HG03066 (cell line): ENCODE data around the gene DBF4B.
"Not testable (repeated sequence)": the region's sequence is repeated elsewhere in the genome, so short reads cannot be mapped to it uniquely, and the experiment has no call there.

Source experiments
- ATAC-seq: cut with Tn5 transposase; IDR thresholded peaks from one replicate; pipeline ENCODE4 v1.9.1; 2021; ENCODE audit warnings: low read depth; ENCODE audit not compliant: unreplicated experiment

DBF4B gene

GRCh38 chr17:44722254-44722653, 13.8 kb downstream of the DBF4B start:
- no peak for ATAC-seq

DNA sequence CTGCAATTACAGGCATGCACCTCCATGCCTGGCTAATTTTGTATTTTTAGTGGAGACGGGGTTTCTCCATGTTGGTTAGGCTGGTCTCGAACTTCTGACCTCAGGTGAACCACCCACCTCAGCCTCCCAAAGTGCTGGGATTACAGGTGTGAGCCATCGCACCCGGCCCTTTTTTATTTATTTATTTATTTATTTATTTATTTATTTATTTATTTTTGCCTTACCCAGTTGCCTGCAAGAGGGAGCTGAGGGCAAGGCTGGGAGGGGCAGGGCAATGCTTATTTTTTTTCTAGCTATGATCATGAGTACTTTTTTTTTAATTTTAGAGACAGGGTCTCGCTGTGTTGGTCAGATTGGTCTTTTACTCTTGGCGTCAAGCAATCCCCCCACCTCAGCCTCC, 17.7 kb downstream of the DBF4B start:
- ATAC-seq, result not testable (repeated sequence)

DNA sequence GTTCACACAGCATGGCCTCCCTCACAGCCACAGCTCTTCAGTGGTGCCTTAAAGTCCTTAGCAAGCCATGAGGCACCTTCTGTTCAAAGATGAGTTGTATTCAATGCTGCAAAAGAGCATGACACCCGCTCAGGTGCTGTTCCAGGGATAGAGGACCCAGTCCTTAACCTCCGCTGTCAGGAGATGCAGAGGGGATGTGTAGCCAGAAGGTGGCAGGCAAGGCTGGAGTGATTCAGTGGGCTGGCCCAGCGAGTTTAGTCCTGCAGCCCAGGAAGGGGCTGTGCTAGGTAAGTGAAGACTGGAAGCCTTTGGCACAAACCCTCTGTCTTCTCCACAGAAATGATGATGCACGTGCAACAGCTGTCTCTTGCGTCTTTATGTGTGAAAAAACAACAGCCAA, 25.3 kb downstream of the DBF4B start:
- ATAC-seq, result no peak

- no peak for ATAC-seq
Observed at GRCh38 chr17:44734272-44734671, 25.8 kb downstream of the DBF4B start.

GRCh38 chr17:44736551-44737240, 28.2 kb downstream of the DBF4B start:
- ATAC-seq, result no peak

DNA sequence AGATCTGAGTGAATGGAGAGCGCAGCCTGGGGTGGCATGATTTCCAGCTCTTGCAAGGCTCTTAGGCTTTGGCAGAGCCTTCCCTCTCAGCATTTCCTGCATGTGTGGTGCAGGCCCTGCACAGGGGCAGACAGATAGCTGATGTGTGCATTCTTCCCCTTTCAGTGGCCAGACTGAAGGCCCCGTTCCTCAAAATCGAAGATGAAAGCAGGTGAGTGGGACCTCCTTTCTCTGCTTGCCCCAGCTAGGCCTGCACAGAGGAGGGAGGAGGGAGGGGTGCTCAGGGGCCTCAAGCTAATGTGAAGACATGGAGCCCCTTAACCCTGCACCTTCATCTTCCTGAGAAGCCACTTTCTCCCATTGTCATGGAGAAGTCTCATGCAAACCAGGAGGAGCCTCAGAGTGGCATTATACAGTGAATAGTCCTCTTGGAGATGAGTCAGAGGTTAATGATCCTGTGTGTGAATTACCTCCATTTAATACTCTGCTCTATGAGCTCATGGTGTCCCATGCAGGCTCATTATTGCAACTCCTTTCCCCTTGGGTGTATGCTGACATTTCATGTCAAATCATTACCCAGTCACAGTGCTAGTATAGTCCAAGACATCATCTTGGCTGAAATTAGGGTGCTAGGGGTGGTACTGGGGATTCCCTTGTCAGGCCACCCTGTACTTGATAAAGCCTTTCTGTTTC, 29.9 kb downstream of the DBF4B start:
- ATAC-seq, result no peak

DNA sequence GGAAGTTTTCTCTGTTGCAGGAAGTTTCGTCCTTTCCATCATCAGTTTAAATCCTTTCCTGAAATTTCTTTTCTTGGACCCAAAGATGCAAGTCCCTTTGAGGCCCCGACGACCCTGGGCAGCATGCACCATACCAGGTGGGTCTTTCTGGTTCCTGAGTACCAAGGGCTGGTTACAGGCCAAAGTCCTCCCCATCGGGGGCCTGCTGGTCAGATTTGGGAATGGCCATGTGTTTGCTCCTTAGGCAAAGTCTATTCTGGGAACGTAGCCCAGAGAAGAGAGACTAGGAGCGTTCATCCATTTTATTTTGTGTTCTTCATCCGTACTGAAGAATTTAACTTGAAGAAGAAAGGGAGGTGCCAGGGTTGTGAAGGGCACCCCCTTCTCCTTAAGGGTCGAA, 32.9 kb downstream of the DBF4B start:
- no peak for ATAC-seq

GRCh38 chr17:44745301-44745700, 36.8 kb downstream of the DBF4B start:
- no peak for ATAC-seq

GRCh38 chr17:44745738-44746137, 37.3 kb downstream of the DBF4B start:
- ATAC-seq, result not testable (repeated sequence)

- no peak for ATAC-seq
Observed at GRCh38 chr17:44747566-44747965, 39.1 kb downstream of the DBF4B start.

DNA sequence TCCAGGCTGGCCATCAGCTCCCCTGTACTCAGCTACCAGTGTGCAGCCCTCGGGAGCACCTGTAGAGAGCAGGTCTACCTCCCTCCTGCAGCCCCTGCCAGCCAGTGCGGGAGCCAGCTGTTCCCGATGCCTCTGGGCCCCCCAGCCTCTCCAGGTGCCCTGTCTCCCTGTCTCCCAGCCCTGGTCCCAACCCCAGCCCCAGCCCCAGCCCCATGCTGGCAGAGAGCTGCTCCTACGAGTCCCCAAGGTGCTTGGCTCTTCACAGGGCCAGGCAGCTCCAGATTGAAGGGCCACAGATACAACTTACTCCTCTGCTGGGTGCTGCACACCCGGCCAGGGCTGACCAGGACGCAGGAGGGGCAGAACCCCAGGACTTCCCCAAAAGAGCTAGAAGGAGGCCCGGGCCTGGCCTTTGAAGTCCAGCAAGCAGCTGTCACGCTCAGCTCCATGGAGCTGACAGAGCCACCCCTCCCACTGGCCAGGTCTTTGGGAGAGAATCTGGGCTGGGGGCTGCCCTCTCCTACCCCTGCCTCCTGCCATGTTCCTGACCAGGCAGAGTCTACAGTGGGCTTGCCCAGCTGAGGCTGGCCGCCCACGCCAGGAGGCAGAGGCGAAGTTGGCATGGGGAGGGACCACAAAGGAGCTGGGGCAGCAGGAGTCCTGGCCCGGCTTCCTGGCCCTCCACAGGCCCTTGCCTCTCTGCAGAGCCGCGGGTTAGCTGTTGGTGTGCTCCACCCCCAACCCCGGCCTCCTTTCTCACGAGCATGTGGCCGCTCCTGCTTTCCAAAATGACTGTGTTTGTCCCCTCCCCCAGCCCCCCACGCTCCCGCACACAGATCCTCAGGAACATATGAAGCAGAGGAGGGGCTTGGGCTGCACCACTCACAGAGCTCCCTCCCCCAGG, 40.9 kb downstream of the DBF4B start:
- ATAC-seq, result no peak

DNA sequence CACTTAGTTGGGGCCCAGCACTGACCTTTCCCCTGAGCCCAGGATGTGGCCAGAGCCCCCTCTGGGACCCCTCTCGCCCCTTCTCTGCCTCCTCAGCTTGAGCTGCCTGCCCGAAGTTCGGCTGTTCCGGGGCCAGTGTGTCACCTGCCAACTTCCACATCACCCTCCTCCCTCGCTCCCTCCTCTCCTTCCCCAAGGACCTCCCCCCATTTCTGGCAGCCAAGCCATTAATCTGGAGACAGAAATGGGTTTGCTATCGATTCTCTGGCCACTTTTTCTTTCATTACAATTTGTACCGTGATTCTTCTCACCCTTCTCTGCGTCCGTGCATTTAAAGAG, 41.5 kb downstream of the DBF4B start:
- no peak for ATAC-seq

DNA sequence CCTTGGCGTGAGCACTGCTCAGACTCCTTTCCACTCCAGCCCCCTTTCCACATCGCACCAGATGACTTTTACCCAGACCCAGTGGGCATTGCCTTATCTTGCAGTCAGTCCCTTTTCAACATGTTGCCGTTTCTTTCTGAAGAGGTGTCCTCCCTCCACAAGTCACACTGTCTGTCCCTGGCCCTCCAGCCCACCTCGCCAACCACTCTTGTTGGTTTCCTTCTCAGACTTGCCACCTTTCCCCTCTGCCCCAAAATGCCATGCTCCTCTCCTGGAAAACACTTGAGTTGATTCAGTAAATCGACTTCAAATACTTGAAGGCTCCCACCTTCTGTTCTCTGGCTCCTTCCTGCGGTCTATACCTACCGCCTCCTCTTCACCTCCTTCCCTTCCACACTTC, 42.9 kb downstream of the DBF4B start:
- no peak for ATAC-seq

- no peak for ATAC-seq
Observed at GRCh38 chr17:44751806-44752205, 43.3 kb downstream of the DBF4B start.

- ATAC-seq, result no peak
Observed at GRCh38 chr17:44752953-44753861, 44.7 kb downstream of the DBF4B start.

GRCh38 chr17:44754276-44754675, 45.8 kb downstream of the DBF4B start:
- no peak for ATAC-seq

DNA sequence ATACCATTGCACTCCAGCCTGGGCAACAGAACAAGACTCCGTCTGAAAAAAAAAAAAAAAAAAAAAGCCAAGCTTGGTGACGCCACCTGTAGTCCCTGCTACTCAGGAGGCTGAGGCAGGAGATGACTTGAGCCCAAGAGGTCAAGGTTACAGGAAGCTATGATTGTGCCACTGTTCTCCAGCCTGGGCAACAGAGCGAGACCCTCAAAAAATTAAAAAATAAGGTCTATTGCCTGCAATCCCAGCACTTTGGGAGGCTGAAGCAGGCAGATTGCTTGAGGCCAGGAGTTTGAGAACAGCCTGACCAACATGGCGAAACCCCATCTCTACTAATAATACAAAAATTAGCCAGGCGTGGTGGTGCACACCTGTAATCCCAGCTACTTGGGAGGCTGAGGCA, 46.7 kb downstream of the DBF4B start:
- not testable (repeated sequence) for ATAC-seq

DNA sequence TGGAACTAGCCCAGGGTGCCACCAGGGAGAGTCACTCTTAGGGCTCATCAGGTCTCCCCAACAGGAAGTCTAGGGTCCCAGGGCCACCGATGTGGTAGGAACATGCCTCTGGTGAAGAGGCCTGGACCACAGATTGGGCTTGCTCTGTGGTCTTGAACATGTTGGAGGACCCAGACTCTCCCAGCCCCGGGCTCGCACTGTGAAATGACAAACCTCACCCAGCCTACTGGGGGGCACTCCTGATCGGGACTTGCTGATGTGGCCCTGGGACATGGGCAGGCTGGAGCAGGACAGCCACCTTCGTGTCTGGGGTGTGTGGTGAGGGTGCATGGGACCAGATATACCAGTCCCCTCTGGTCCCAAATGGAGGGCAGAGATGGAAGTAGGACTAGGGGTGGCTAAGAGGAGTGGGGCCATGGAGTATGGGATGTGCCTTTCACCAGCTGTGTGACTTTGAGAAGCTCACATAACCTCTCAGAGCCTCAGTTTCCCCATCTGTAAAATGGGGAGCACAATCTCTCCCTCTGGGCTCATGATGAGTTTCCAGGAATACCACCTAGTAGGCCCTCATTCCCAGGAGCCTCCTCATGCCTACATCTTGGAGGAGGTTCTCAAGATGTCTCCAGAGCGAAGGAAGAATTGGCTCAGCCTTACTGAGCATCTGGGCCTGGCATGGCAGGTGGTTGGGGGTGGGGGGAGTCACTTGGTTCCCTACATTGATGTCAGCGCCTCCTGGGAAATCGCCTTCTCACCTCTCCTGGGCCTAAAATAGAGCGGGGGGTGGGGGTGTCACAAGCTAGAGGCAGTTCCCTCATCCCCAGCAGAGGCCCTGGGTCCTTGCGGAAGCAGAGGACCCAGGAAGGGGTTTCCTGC, 48.8 kb downstream of the DBF4B start:
- ATAC-seq, result no peak

- ATAC-seq, result no peak
Observed at GRCh38 chr17:44757918-44758413, 49.5 kb downstream of the DBF4B start.
